Activated naive CD4-positive, alpha-beta T cell treated with anti-CD3 and anti-CD28 coated beads, Interleukin-2, amount 10 ng/mL, durations not matched to agents 7 days and 5 days (primary cell): ENCODE results near the gene PCDHGB4.
"Not testable (repeated sequence)": the region's sequence is repeated elsewhere in the genome, so short reads cannot be mapped to it uniquely, and the experiment has no call there.

Source experiments
- CTCF ChIA-PET: fragments of 350-600 bp; sonication (Branson Sonifier 250); formaldehyde crosslinking; loops from one replicate; lab custom pipeline; 2021; ENCODE audit warnings: antibody characterized with exemption; lab: Charles Lee
- DNase-seq: peaks from one replicate; pipeline ENCODE4 v3.0.0-alpha.2; 2020
- H3K27ac Mint-ChIP-seq: one replicate; pipeline ENCODE4 v1.8.0; 2021; ENCODE audit warnings: mild to moderate bottlenecking, moderate library complexity, mixed read lengths
- H3K27me3 Mint-ChIP-seq: one replicate; pipeline ENCODE4 v1.8.0; 2021; ENCODE audit warnings: mild to moderate bottlenecking, mixed read lengths
- H3K36me3 Mint-ChIP-seq: one replicate; pipeline ENCODE4 v1.8.0; 2021; ENCODE audit warnings: mixed read lengths
- H3K4me1 Mint-ChIP-seq: one replicate; pipeline ENCODE4 v1.8.0; 2021; ENCODE audit warnings: mixed read lengths
- H3K4me3 Mint-ChIP-seq: one replicate; pipeline ENCODE4 v1.8.0; 2021; ENCODE audit warnings: mild to moderate bottlenecking, moderate library complexity, mixed read lengths
- H3K9me3 Mint-ChIP-seq: one replicate; pipeline ENCODE4 v1.8.0; 2021; ENCODE audit warnings: mixed read lengths

Gene PCDHGB4

DNA sequence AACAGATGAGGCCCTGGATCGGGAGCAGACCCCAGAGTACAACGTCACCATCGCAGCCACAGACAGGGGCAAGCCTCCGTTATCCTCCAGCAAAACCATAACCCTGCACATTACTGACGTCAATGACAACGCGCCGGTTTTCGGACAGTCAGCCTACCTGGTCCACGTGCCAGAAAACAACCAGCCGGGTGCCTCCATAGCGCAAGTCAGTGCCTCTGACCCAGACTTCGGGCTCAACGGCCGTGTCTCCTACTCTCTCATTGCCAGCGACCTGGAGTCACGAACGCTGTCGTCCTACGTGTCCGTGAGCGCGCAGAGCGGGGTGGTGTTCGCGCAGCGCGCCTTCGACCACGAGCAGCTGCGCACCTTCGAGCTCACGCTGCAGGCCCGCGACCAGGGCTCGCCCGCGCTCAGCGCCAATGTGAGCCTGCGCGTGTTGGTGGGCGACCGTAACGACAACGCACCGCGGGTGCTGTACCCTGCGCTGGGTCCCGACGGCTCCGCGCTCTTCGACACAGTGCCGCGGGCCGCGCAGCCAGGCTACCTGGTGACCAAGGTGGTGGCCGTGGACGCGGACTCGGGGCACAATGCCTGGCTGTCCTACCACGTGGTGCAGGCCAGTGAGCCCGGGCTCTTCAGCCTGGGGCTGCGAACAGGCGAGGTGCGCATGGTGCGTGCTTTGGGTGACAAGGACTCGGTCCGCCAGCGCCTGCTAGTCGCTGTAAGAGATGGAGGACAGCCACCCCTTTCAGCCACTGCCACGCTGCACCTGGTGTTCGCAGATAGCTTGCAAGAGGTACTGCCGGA is 31.8 kb downstream of the PCDHGB4 start:
- DNase-seq: no peak
- CTCF ChIA-PET: interaction anchor here (0.6 to 3.3 kb wide), 7 partner anchors 11 to 148 kb away, joined by 3 to 14 read pairs (median 4); partner anchors contain the start of genes PCDHGA12 and PCDHGB3
- H3K4me3 Mint-ChIP-seq: no peak overlapping the region

GRCh38 chr5:141420855-141421488 is 33.5 kb downstream of the PCDHGB4 start, which contains the start of gene PCDHGA11:
Gene PCDHGA11 (plus strand): TSS chr5:141421051. CDS start chr5:141421228, 177 bp downstream.
- peak within 1 kb of the TSS; percentile 76 for H3K4me3 Mint-ChIP-seq
- CTCF ChIA-PET: interaction anchor here (0.7 to 3.3 kb wide), 29 partner anchors 8 to 194 kb away, joined by 3 to 35 read pairs (median 3); partner anchors contain the start of genes PCDHGA10, PCDHGA12, PCDHGA5 and PCDHGA7
- peaks cover 32% of the 10 kb centered on the region for H3K9me3 Mint-ChIP-seq
- H3K4me1 Mint-ChIP-seq: peaks cover 16% of the 10 kb centered on the region
- H3K27me3 Mint-ChIP-seq: peaks cover 69% of the 10 kb centered on the region
- H3K36me3 Mint-ChIP-seq: peaks cover 21% of the 10 kb centered on the region
- H3K27ac Mint-ChIP-seq: peak within 1 kb of the TSS; percentile 77
- DNase-seq: peak; percentile 52

More for the DNA sequence above, 31.8 kb downstream of the PCDHGB4 start:
- Mint-ChIP-seq H3K36me3 (peaks cover 23% of the 10 kb centered on the region), H3K4me1 (peaks cover 20% of the 10 kb centered on the region), H3K27me3 (peaks cover 83% of the 10 kb centered on the region), H3K27ac (peak overlapping the region; percentile 59), H3K9me3 (peaks cover 36% of the 10 kb centered on the region)

DNA sequence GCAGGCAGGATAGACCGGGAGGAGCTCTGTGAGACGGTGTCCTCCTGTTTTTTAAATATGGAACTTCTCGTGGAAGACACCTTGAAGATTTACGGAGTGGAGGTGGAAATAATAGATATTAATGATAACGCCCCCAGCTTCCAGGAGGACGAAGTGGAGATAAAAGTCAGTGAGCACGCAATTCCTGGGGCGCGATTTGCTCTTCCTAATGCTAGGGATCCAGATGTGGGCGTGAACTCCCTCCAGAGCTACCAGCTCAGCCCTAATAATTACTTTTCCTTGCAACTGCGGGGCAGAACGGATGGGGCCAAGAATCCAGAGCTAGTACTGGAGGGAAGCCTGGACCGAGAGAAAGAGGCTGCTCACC is 34.0 kb downstream of the PCDHGB4 start:
- Mint-ChIP-seq H3K27ac (peak overlapping the region; percentile 77), H3K36me3 (peaks cover 21% of the 10 kb centered on the region), H3K4me3 (peak overlapping the region; percentile 76), H3K9me3 (peaks cover 32% of the 10 kb centered on the region), H3K4me1 (peaks cover 16% of the 10 kb centered on the region), H3K27me3 (peaks cover 70% of the 10 kb centered on the region)
- no peak for DNase-seq
- CTCF ChIA-PET: interaction anchor here (0.7 to 3.3 kb wide), 27 partner anchors 9 to 194 kb away, joined by 3 to 35 read pairs (median 4); partner anchors contain the start of genes PCDHGA10, PCDHGA12, PCDHGA7 and PCDHGA8

DNA sequence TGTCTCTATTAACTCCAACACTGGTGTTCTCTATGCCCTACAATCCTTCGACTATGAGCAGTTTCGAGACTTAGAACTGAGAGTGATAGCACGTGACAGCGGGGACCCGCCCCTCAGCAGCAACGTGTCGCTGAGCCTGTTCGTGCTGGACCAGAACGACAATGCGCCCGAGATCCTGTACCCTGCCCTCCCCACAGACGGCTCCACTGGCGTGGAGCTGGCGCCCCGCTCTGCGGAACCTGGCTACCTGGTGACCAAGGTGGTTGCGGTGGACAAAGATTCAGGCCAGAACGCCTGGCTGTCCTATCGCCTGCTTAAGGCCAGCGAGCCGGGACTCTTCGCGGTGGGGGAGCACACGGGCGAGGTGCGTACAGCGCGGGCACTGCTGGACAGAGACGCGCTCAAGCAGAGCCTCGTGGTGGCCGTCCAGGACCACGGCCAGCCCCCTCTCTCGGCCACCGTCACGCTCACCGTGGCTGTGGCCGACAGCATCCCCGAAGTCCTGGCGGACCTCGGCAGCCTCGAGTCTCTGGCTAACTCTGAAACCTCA is 35.3 kb downstream of the PCDHGB4 start:
- Mint-ChIP-seq H3K27ac (no peak overlapping the region), H3K9me3 (peaks cover 32% of the 10 kb centered on the region), H3K4me1 (peaks cover 15% of the 10 kb centered on the region), H3K4me3 (no peak overlapping the region), H3K27me3 (peaks cover 72% of the 10 kb centered on the region), H3K36me3 (peaks cover 21% of the 10 kb centered on the region)
- CTCF ChIA-PET: interaction anchor here (3.3 kb wide), 1 partner anchor 90 kb away, joined by 14 read pairs; no protein-coding TSS in a partner anchor
- no peak for DNase-seq

DNA sequence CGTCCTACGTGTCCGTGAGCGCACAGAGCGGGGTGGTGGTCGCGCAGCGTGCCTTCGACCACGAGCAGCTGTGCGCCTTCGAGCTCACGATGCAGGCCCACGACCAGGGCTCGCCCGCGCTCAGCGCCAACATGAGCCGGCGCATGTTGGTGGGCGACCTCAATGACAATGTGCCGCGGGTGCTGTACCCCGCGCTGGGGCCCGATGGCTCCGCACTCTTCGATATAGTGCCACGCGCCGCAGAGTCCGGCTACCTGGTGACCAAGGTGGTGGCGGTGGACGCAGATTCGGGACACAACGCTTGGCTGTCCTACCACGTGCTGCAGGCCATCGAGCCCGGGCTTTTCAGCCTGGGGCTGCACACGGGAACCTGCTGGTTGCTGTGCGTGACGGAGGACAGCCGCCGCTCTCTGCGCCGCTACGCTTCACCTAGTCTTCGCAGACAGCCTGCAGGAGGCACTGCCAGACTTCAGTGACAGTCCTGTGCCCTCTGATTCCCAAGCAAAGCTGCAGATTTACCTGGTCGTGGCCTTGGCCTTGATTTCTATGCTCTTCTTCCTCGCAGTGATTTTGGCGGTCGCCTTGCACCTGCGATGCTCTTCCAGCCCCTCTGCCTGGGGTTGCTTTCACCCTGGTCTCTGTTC is 40.4 kb downstream of the PCDHGB4 start:
- no peak for DNase-seq
- Mint-ChIP-seq H3K4me1 (peaks cover 12% of the 10 kb centered on the region), H3K36me3 (peaks cover 9% of the 10 kb centered on the region), H3K4me3 (no peak overlapping the region), H3K27me3 (peaks cover 61% of the 10 kb centered on the region), H3K9me3 (peaks cover 16% of the 10 kb centered on the region), H3K27ac (no peak overlapping the region)
- CTCF ChIA-PET: interaction anchor here (1.0 to 3.4 kb wide), 3 partner anchors 10 to 130 kb away, joined by 3 to 24 read pairs (median 3); partner anchors contain the start of gene PCDHGA10

- H3K4me3 Mint-ChIP-seq: peak within 1 kb of the TSS; percentile 67
- H3K27ac Mint-ChIP-seq: peak within 1 kb of the TSS; percentile 82
- peaks cover 59% of the 10 kb centered on the region for H3K27me3 Mint-ChIP-seq
- CTCF ChIA-PET: interaction anchor here (0.7 to 3.8 kb wide), 29 partner anchors 9 to 234 kb away, joined by 3 to 43 read pairs (median 4); partner anchors contain the start of genes PCDHGA1, PCDHGA11, PCDHGB3 and PCDHGB4
- DNase-seq: peak; percentile 36
- peaks cover 16% of the 10 kb centered on the region for H3K9me3 Mint-ChIP-seq
- H3K4me1 Mint-ChIP-seq: peaks cover 12% of the 10 kb centered on the region
- peaks cover 9% of the 10 kb centered on the region for H3K36me3 Mint-ChIP-seq
Observed at GRCh38 chr5:141430332-141431113, 43.0 kb downstream of the PCDHGB4 start, which contains the start of gene PCDHGA12. Gene PCDHGA12 (plus strand): TSS chr5:141430507. CDS start chr5:141430760, 253 bp downstream.

DNA sequence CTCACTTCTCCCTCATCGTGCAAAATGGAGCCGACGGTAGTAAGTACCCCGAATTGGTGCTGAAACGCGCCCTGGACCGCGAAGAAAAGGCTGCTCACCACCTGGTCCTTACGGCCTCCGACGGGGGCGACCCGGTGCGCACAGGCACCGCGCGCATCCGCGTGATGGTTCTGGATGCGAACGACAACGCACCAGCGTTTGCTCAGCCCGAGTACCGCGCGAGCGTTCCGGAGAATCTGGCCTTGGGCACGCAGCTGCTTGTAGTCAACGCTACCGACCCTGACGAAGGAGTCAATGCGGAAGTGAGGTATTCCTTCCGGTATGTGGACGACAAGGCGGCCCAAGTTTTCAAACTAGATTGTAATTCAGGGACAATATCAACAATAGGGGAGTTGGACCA is 43.8 kb downstream of the PCDHGB4 start:
- Mint-ChIP-seq H3K9me3 (peaks cover 16% of the 10 kb centered on the region), H3K4me3 (peak overlapping the region; percentile 1), H3K27me3 (peaks cover 52% of the 10 kb centered on the region), H3K27ac (peak overlapping the region; percentile 63), H3K36me3 (peaks cover 9% of the 10 kb centered on the region), H3K4me1 (peaks cover 12% of the 10 kb centered on the region)
- CTCF ChIA-PET: interaction anchor here (0.8 to 3.8 kb wide), 12 partner anchors 10 to 133 kb away, joined by 3 to 43 read pairs (median 8); partner anchors contain the start of genes PCDHGA11, PCDHGB7 and PCDHGC5
- DNase-seq: no peak

- H3K36me3 Mint-ChIP-seq: not testable (repeated sequence)
- peak overlapping the region; percentile 42 for H3K27ac Mint-ChIP-seq
- CTCF ChIA-PET: interaction anchor here (1.0 to 3.8 kb wide), 2 partner anchors 11 to 79 kb away, joined by 3 to 43 read pairs; no protein-coding TSS in a partner anchor
Observed at GRCh38 chr5:141432308-141432707, 44.8 kb downstream of the PCDHGB4 start.

GRCh38 chr5:141432726-141433125 is 45.2 kb downstream of the PCDHGB4 start:
- peaks cover 12% of the 10 kb centered on the region for H3K4me1 Mint-ChIP-seq
- H3K9me3 Mint-ChIP-seq: peaks cover 16% of the 10 kb centered on the region
- DNase-seq, H3K36me3 Mint-ChIP-seq, H3K4me3 Mint-ChIP-seq, H3K27ac Mint-ChIP-seq: not testable (repeated sequence)
- CTCF ChIA-PET: interaction anchor here (3.8 kb wide), 1 partner anchor 78 kb away, joined by 43 read pairs; no protein-coding TSS in a partner anchor
- H3K27me3 Mint-ChIP-seq: peaks cover 42% of the 10 kb centered on the region

More at GRCh38 chr5:141432308-141432707, 44.8 kb downstream of the PCDHGB4 start:
- Mint-ChIP-seq H3K4me1 (peaks cover 12% of the 10 kb centered on the region), H3K4me3 (peak overlapping the region; percentile 1), H3K9me3 (peaks cover 16% of the 10 kb centered on the region), H3K27me3 (peaks cover 46% of the 10 kb centered on the region)
- not testable (repeated sequence) for DNase-seq

DNA sequence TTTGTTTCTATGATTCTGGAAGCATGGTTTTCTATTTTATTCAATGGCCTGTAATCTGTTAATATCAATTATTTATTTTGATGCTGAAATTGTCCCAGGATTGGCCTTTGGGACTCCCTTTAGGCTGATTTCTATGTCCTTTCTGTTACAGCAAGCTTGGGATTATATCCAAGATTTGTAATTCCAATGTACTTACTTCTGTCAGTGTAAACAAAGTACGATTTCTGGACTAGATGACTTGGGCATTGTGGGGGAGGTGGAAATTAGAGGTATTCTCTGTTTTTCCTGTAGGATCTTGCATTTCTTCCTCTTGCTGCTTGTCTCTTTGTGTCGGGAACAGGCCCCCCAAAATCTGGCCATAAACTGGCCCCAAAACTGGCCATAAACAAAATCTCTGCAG is 46.5 kb downstream of the PCDHGB4 start:
- peaks cover 12% of the 10 kb centered on the region for H3K9me3 Mint-ChIP-seq
- peaks cover 32% of the 10 kb centered on the region for H3K27me3 Mint-ChIP-seq
- H3K27ac Mint-ChIP-seq: no peak overlapping the region
- H3K36me3 Mint-ChIP-seq: peaks cover 9% of the 10 kb centered on the region
- DNase-seq: no peak
- CTCF ChIA-PET: no interaction called here
- no peak overlapping the region for H3K4me3 Mint-ChIP-seq
- peaks cover 12% of the 10 kb centered on the region for H3K4me1 Mint-ChIP-seq

- Mint-ChIP-seq H3K27me3 (peaks cover 11% of the 10 kb centered on the region), H3K27ac (no peak overlapping the region), H3K36me3 (peaks cover under 1% of the 10 kb centered on the region), H3K9me3 (peaks cover 6% of the 10 kb centered on the region), H3K4me1 (no peaks in the 10 kb centered on the region), H3K4me3 (no peak overlapping the region)
- CTCF ChIA-PET: interaction anchor here (1.0 kb wide), 1 partner anchor 9 kb away, joined by 3 read pairs; no protein-coding TSS in a partner anchor
- DNase-seq: no peak
Observed at GRCh38 chr5:141437221-141437620, 49.7 kb downstream of the PCDHGB4 start.

DNA sequence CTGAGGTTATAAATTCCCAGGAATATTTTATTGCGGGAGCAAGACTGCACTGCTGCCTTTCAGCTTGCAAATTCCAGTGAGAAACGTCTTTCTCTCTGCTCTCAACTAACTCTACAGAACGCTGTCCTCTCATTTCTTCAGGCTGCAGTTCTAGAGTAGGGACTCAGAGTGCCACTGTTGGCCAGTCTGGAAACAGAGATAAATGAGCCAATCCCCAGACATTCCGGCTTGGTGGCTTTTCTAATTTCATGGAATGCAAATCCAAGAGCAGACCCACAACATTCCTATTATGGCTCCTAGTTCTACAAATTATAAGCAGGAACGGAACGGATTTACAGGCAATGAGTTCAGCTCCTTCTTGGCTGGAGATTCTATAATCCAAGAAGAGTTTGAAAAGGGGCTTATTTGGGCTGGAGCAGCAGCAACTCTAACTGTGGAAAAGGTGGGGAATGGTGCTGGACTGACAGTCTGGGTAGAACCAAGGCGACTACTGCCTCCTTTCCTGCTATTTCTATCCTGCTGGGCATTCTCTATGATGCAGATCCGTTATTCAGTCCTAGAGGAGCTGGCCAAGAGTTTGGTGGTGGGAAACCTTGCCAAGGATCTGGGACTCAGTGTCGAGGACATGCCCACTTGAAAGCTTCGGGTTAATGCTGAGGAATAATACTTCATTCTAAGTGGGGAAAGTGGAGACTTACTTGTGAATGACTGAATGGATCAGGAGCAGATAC is 52.1 kb downstream of the PCDHGB4 start:
- CTCF ChIA-PET: interaction anchor here (0.7 kb wide), 1 partner anchor 131 kb away, joined by 3 read pairs; no protein-coding TSS in a partner anchor
- Mint-ChIP-seq H3K27ac (no peak overlapping the region), H3K4me3 (no peak overlapping the region), H3K9me3 (peaks cover 7% of the 10 kb centered on the region), H3K4me1 (no peaks in the 10 kb centered on the region), H3K27me3 (no peaks in the 10 kb centered on the region), H3K36me3 (no peaks in the 10 kb centered on the region)
- DNase-seq: no peak
